PC-3 (cell line): Measurements from ENCODE around the gene SLC35E2B. TPM values are rescaled to one million over a fixed set of nuclear protein-coding genes. Genes with fewer than 3 reads are reported as not detected.

Experiments
- ATAC-seq: fragments of 200-7000 bp; cut with Tn5 transposase; 2 replicates; pipeline ENCODE4 v1.9.1; 2020; ENCODE audit warnings: mild to moderate bottlenecking, moderate library complexity
- BruUV-seq: library from RNA; stranded (reverse); fragments of 400-500 nt; replicated peaks from 2 replicates; lab custom pipeline; 2021; lab: Mats Ljungman, UMichigan
- CTCF ChIA-PET: fragments of 300-600 bp; sonication (Branson Sonifier 250); formaldehyde crosslinking; loops from one replicate; lab custom pipeline; 2022; ENCODE audit warnings: antibody characterized with exemption; lab: Charles Lee
- POLR2A ChIA-PET: fragments of 300-600 bp; sonication (Branson Sonifier 250); formaldehyde crosslinking; loops from one replicate; lab custom pipeline; 2022; ENCODE audit warnings: antibody characterized with exemption; ENCODE audit not compliant: unreplicated experiment; lab: Charles Lee
- DNase-seq: peaks from one replicate; pipeline ENCODE4 v3.0.0-alpha.2; 2015
- H2AFZ ChIP-seq: fragments of 300-600 bp; sonication (generic); 2 replicates; pipeline ENCODE4 v1.6.0; 2016; ENCODE audit warnings: antibody characterized with exemption, low read length
- H3F3A ChIP-seq: fragments of 300-600 bp; sonication (generic); one replicate; pipeline ENCODE4 v1.6.0; 2017; ENCODE audit warnings: antibody characterized with exemption, low read length, control low read depth, mild to moderate bottlenecking; ENCODE audit not compliant: unreplicated experiment
- H3K27ac ChIP-seq: fragments of 300-600 bp; sonication (generic); 2 replicates; pipeline ENCODE4 v1.5.1; 2016; ENCODE audit warnings: mild to moderate bottlenecking, low read length
- H3K27me3 ChIP-seq: fragments of 300-600 bp; sonication (generic); 2 replicates; pipeline ENCODE4 v1.6.1; 2016; ENCODE audit warnings: low read length, mixed read lengths
- H3K36me3 ChIP-seq: fragments of 300-600 bp; sonication (generic); 2 replicates; pipeline ENCODE4 v1.6.1; 2016; ENCODE audit warnings: low read depth, mixed run types, low read length, mixed read lengths
- H3K4me1 ChIP-seq: fragments of 300-600 bp; sonication (generic); 2 replicates; pipeline ENCODE4 v1.5.1; 2016; ENCODE audit warnings: low read length; ENCODE audit not compliant: insufficient read depth
- H3K4me2 ChIP-seq: fragments of 300-600 bp; sonication (generic); 2 replicates; pipeline ENCODE4 v1.6.0; 2016; ENCODE audit warnings: low read length
- H3K4me3 ChIP-seq: fragments of 300-600 bp; sonication (generic); 2 replicates; pipeline ENCODE4 v1.5.1; 2016; ENCODE audit warnings: mild to moderate bottlenecking, low read length, mixed read lengths
- H3K79me2 ChIP-seq: fragments of 300-600 bp; sonication (generic); 2 replicates; pipeline ENCODE4 v1.6.1; 2017; ENCODE audit warnings: low read length, mixed read lengths
- H3K9ac ChIP-seq: fragments of 300-600 bp; sonication (generic); 2 replicates; pipeline ENCODE4 v1.6.0; 2016; ENCODE audit warnings: mild to moderate bottlenecking, low read length
- H3K9me2 ChIP-seq: fragments of 300-600 bp; sonication (generic); replicated peaks from 2 replicates; pipeline ENCODE4 v1.6.1; 2016; ENCODE audit warnings: mixed run types, low read length, mixed read lengths
- H3K9me3 ChIP-seq: fragments of 300-600 bp; sonication (generic); 2 replicates; pipeline ENCODE4 v1.6.1; 2016; ENCODE audit warnings: low read length, mixed read lengths
- H4K20me1 ChIP-seq: fragments of 300-600 bp; sonication (generic); 2 replicates; pipeline ENCODE4 v1.6.1; 2016; ENCODE audit warnings: low read length, mixed read lengths
- EZH2 ChIP-seq: fragments of 300-600 bp; sonication (generic); IDR thresholded peaks from one replicate; pipeline ENCODE4 v1.6.1; 2017; ENCODE audit warnings: antibody characterized with exemption, mild to moderate bottlenecking, low read length; ENCODE audit not compliant: unreplicated experiment
- EZH2phosphoT487 ChIP-seq: fragments of 300-600 bp; sonication (generic); IDR thresholded peaks from 2 replicates; pipeline ENCODE4 v1.6.1; 2018; ENCODE audit warnings: mild to moderate bottlenecking, antibody characterized with exemption, low read length, borderline replicate concordance
- intact Hi-C: fragments of 100-400 bp; cut with micrococcal nuclease; formaldehyde crosslinking; loops from 2 replicates; pipeline ENCODE4 v1.9.0; 2023
- total RNA-seq: library from RNA; depleted of rRNA; stranded (reverse); fragments of >200 nt; gene quantifications from 2 replicates; pipeline ENCODE4 v1.2.3, GENCODE V29; 2014
- TF ChIP-seq, protein P1 (sequence below): fragments of 300-600 bp; sonication (generic); conservative IDR thresholded peaks from 2 replicates; pipeline ENCODE4 v1.5.1; 2017; ENCODE audit warnings: antibody characterized with exemption, low read depth, mild to moderate bottlenecking, low read length

SLC35E2B gene
- total RNA-seq, 1 experiment from 2014 or later: 38.1 TPM

DNA sequence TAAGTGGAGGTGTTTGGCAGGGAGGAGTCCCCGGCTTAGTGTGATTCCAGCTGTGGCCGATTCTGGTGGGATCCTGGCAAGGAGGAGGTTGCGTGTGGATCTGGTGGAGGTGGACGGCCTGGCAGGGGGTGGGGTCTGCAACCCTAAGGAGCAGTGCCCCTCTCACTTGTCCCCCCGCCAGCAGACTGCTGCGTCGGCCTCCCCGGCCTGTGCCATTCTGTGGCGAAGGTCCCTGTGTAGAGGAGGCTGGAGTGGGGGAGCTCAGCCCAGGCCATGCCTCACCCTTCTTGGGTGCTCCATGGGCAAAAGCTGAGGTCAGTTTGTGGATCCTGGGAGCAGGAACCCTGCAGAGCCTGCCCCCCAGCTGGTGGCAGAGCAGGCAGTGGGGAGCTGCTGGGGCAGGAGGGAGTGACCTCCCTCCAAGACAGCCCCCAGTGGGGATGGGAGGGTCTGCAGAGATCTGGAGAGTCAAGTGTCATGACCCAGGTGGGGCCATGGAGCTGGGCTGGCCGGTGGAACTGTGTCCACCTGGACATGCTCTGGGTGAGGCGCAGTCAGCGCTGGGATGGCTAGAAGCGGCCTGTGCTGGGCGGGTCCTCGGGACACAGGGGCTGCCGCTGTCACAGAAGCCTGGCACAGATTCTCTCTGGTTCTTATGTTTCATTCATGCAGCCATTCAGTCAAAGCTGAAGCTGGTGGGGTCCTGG, 72.0 kb downstream of the SLC35E2B start:
- Histone ChIP-seq H3K36me3 (no peaks in the 10 kb centered on the region; the same call in 1 of the 2 replicates), H3K4me1 (peaks cover 12% of the 10 kb centered on the region), H3K79me2 (peaks cover 20% of the 10 kb centered on the region), H2AFZ (no peak overlapping the region), H3K9me3 (no peaks in the 10 kb centered on the region), H3K4me2 (no peak overlapping the region), H3K9ac (no peak overlapping the region), H3F3A (no peaks in the 10 kb centered on the region), H3K27ac (no peak overlapping the region), H3K27me3 (no peaks in the 10 kb centered on the region), H4K20me1 (peaks cover 16% of the 10 kb centered on the region; the same call in 1 of the 2 replicates), H3K4me3 (no peak overlapping the region), H3K9me2 (no peaks in the 10 kb centered on the region)
- ChIA-PET CTCF (no interaction called here), POLR2A (no interaction called here)
- intact Hi-C loops: no loop called here
- no peak for DNase-seq
- no TSS peak for BruUV-seq
- ATAC-seq: no peak
- TF ChIP-seq, protein P1, sequence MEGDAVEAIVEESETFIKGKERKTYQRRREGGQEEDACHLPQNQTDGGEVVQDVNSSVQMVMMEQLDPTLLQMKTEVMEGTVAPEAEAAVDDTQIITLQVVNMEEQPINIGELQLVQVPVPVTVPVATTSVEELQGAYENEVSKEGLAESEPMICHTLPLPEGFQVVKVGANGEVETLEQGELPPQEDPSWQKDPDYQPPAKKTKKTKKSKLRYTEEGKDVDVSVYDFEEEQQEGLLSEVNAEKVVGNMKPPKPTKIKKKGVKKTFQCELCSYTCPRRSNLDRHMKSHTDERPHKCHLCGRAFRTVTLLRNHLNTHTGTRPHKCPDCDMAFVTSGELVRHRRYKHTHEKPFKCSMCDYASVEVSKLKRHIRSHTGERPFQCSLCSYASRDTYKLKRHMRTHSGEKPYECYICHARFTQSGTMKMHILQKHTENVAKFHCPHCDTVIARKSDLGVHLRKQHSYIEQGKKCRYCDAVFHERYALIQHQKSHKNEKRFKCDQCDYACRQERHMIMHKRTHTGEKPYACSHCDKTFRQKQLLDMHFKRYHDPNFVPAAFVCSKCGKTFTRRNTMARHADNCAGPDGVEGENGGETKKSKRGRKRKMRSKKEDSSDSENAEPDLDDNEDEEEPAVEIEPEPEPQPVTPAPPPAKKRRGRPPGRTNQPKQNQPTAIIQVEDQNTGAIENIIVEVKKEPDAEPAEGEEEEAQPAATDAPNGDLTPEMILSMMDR: no peak; the same call in none of the 2 replicates
- no peak for TF ChIP-seq EZH2

DNA sequence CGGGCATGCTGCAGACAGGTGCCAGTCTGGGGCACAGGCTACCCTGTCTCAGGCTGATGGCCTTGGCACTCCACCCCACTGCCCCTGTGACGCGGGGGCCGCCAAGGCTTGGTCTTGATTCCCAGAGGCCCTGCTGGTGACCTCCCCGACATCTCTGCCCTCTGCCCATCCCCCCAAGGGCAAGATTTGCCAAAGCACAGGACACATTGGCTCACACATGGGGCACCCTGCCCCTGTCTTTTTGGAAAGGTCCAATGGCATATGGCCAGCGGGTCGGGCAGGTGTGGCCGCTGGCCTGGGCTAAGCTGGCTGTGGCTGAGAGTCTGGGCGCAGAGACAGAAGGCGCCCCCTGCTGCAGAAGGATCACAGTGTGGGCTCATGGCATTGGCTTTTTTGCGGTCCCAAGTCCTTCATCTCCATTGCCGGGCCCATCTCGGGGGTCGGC, 72.7 kb downstream of the SLC35E2B start:
- DNase-seq (peak; percentile 41), ATAC-seq (no peak)
- H4K20me1 ChIP-seq: peaks cover 16% of the 10 kb centered on the region; the same call in 1 of the 2 replicates
- peaks cover 12% of the 10 kb centered on the region for H3K4me1 ChIP-seq
- no peaks in the 10 kb centered on the region for H3K9me3 ChIP-seq
- no TSS peak for BruUV-seq
- ChIA-PET CTCF (no interaction called here), POLR2A (no interaction called here)
- H3K27me3 ChIP-seq: no peaks in the 10 kb centered on the region
- no peak overlapping the region for H2AFZ ChIP-seq
- H3K36me3 ChIP-seq: no peaks in the 10 kb centered on the region; the same call in 1 of the 2 replicates
- intact Hi-C loops: loop anchor here (10.0 kb wide), 1 partner anchor 555 kb away; no protein-coding TSS in a partner anchor
- TF ChIP-seq, protein P1: peak; percentile 79
- TF ChIP-seq EZH2 (no peak), EZH2phosphoT487 (no peak)
- H3K79me2 ChIP-seq: peaks cover 21% of the 10 kb centered on the region
- H3K9me2 ChIP-seq: no peaks in the 10 kb centered on the region
- no peak overlapping the region for H3K9ac ChIP-seq
- H3K27ac ChIP-seq: no peak overlapping the region
- H3K4me2 ChIP-seq: no peak overlapping the region
- no peak overlapping the region for H3K4me3 ChIP-seq
- no peaks in the 10 kb centered on the region for H3F3A ChIP-seq
